ENCODE measurements around the gene SIGLEC7. TPM values are rescaled to one million over a fixed set of nuclear protein-coding genes. Genes with fewer than 3 reads are reported as not detected.

SIGLEC7 gene
- total RNA-seq, 4 donors from 2014 or later = not detected

DNA sequence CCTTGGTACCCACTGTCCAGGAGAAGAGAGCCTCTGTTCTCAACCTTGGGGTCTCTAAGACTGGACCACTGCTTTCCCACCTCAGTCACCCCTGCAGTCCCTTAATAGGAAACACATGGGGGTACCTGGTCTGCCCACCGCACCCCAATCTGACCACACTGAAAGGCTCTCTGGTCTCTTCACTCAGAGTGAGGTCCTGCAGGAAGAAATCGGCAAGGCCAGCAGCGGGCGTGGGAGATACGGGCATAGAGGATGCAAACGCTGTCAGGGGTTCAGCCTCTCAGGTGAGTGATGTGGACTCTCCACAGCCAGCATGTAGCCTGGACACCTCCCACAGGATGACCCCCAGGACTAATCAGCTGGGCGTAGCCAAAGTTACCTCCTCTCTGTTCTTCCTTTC lies 13.9 kb upstream of the SIGLEC7 start:
- WGBS, 2 donors = 87 to 89% methylated on average over 7 of the region's 7 CpGs
- TF ChIP-seq, protein P1, sequence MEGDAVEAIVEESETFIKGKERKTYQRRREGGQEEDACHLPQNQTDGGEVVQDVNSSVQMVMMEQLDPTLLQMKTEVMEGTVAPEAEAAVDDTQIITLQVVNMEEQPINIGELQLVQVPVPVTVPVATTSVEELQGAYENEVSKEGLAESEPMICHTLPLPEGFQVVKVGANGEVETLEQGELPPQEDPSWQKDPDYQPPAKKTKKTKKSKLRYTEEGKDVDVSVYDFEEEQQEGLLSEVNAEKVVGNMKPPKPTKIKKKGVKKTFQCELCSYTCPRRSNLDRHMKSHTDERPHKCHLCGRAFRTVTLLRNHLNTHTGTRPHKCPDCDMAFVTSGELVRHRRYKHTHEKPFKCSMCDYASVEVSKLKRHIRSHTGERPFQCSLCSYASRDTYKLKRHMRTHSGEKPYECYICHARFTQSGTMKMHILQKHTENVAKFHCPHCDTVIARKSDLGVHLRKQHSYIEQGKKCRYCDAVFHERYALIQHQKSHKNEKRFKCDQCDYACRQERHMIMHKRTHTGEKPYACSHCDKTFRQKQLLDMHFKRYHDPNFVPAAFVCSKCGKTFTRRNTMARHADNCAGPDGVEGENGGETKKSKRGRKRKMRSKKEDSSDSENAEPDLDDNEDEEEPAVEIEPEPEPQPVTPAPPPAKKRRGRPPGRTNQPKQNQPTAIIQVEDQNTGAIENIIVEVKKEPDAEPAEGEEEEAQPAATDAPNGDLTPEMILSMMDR (IDR thresholded peaks at IDR 0.05) = no peak
- TF ChIP-seq POLR2A (IDR thresholded peaks at IDR 0.05) = no peak
- DNase-seq (ENCODE audit: low spot score in 2 of 2) = no peak
- intact Hi-C loops (cut with DNase I; ENCODE audit: low total_unique reads) = no loop called here
- H3K4me3 ChIP-seq (ENCODE audit: low read depth, poor library complexity, severe bottlenecking) = no peak overlapping the region

DNA sequence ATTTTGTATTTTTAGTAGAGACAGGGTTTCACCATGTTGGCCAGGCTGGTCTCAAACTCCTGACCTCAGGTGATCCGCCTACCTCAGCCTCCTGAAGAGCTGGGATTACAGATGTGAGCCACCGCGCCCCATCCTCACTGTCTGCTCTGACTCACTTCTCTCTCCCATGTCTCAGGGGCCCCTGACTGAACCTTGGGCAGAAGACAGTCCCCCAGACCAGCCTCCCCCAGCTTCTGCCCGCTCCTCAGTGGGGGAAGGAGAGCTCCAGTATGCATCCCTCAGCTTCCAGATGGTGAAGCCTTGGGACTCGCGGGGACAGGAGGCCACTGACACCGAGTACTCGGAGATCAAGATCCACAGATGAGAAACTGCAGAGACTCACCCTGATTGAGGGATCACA lies 12.4 kb upstream of the SIGLEC7 start:
- intact Hi-C loops (cut with DNase I; ENCODE audit: low total_unique reads) = no loop called here
- WGBS, 2 donors = 72 to 77% methylated on average over 5 to 8 of the region's 8 CpGs
- no peak overlapping the region for H3K4me3 ChIP-seq (ENCODE audit: low read depth, poor library complexity, severe bottlenecking)
- no peak for DNase-seq (ENCODE audit: low spot score in 2 of 2)
- TF ChIP-seq POLR2A (IDR thresholded peaks at IDR 0.05) = no peak
- TF ChIP-seq, protein P1 (IDR thresholded peaks at IDR 0.05) = no peak

DNA sequence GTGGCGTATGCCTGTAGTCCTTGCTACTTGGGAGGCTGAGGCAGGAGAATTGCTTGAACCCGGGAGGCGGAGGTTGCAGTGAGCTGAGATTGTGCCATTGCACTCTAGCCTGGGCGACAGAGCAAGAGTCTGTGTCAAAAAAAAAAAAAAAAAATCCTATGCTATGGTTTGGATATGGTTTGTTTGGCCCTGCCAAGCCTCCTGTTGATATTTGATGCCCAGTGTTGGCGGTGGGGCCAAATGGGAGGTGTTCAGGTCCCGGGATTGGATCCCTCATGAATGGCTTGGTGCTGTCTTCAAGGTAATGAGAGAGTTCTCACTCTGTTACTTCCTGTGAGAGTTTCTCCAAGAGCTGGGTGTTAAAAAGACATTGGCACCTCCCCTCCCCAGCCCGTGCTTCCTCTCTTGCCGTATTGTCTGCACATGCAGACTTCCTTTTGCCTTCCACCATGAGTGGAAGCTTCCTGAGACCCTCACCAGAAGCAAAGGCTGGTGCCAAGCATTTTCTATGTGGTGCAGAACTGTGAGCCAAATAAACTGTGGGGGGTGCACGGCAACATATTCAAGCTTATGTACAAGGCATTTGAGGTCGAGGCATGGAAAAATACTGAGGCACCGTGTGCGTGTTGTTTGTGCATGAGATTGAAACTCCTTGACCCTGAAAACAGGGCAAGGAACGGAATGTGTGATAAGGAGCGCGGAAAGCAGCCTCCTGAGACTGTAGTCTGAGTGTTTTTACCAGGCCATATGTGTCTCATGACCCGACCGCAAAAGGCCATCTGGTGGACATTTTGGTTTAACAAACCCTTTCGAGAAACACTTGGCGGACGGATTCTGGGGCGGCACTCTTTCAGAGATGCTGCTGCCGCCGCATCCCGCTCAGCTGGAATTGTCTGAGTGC lies 10.1 kb upstream of the SIGLEC7 start:
- intact Hi-C loops (cut with DNase I; ENCODE audit: low total_unique reads) = no loop called here
- DNase-seq (ENCODE audit: low spot score in 2 of 2) = no peak
- TF ChIP-seq, protein P1 (IDR thresholded peaks at IDR 0.05) = no peak
- no peak for TF ChIP-seq POLR2A (IDR thresholded peaks at IDR 0.05)
- 64 to 67% methylated on average over 24 of the region's 24 CpGs for WGBS, 2 donors
- no peak overlapping the region for H3K4me3 ChIP-seq (ENCODE audit: low read depth, poor library complexity, severe bottlenecking)

DNA sequence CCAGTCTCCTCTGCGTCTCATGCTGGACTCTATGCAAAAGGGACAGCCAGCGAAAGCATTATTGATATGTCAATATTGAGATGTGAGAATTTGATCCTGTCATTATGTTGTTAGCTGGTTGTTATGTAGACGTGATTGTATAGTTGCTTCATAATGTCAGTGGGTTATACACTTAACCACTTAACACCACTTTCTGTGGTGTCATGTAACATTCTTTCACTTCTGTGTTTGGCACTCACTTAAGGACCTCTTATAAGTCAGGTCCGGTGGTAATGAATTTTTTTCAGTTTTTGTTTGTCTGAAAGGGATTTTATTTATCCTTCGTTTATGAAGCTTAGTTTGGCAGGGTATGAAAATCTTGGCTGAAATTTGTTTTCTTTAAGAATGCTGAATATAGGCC lies 7.1 kb upstream of the SIGLEC7 start:
- intact Hi-C loops (cut with DNase I; ENCODE audit: low total_unique reads) = no loop called here
- no peak for DNase-seq (ENCODE audit: low spot score in 2 of 2)
- no peak overlapping the region for H3K4me3 ChIP-seq (ENCODE audit: low read depth, poor library complexity, severe bottlenecking)
- no peak for TF ChIP-seq POLR2A (IDR thresholded peaks at IDR 0.05)
- TF ChIP-seq, protein P1 (IDR thresholded peaks at IDR 0.05) = no peak
- WGBS, 2 donors = 77 to 81% methylated on average over 5 of the region's 5 CpGs

GRCh38 chr19:51135986-51136762 lies 5.9 kb upstream of the SIGLEC7 start:
- 75 to 77% methylated on average over 8 of the region's 8 CpGs for WGBS, 2 donors
- TF ChIP-seq, protein P1 (IDR thresholded peaks at IDR 0.05) = no peak
- no peak for TF ChIP-seq POLR2A (IDR thresholded peaks at IDR 0.05)
- intact Hi-C loops (cut with DNase I; ENCODE audit: low total_unique reads) = no loop called here
- H3K4me3 ChIP-seq (ENCODE audit: low read depth, poor library complexity, severe bottlenecking) = no peak overlapping the region
- peak in 1 of 2 donors; percentile 66 for DNase-seq (ENCODE audit: low spot score in 2 of 2)

All from lower leg skin (tissue), 4 donors.